ENCODE results near the gene TMEM9.

DNA sequence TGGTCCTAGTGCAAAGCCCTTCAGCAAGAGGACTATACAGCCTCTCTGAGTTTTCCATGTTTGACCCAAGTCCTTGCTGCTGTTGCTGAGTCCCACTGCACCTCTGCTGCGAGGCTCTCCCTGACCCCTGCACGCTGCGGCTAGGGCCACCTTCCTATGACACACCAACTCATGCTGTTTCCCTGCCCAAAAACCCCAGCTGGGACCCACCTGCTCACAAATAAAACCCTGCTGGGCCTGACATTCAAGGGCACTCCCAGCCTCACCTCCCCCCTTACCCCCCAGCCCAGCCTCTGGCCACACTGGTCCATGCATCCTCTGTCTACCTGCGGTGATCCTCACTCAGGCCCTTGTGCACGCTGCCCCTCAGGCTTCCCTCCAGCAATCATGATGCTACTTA, 15.0 kb downstream of the TMEM9 start:
- TF ChIP-seq SUZ12 (IDR thresholded peaks at IDR 0.05; ENCODE audit: extremely low read depth, insufficient read depth, insufficient read length), result no peak
- TF ChIP-seq ZNF274 (IDR thresholded peaks at IDR 0.05; ENCODE audit: low read depth, low read length), result no peak

All from NT2/D1 (cell line).